Mesodermal cell (in vitro differentiated cells): ENCODE data around the gene AGBL4.

Experiments
- H3K27ac ChIP-seq: 2 replicates; pipeline ENCODE4 v1.7.0; 2013; ENCODE audit warnings: mild to moderate bottlenecking, low read depth, low read length, moderate library complexity; ENCODE audit not compliant: severe bottlenecking
- H3K36me3 ChIP-seq: 2 replicates; pipeline ENCODE4 v1.7.1; 2013; ENCODE audit warnings: mild to moderate bottlenecking, low read length, moderate library complexity; ENCODE audit not compliant: control insufficient read depth, insufficient read depth
- H3K4me1 ChIP-seq: one replicate; pipeline ENCODE4 v1.7.1; 2013; ENCODE audit warnings: mild to moderate bottlenecking, low read length; ENCODE audit not compliant: insufficient read depth, control insufficient read depth, poor library complexity, severe bottlenecking
- H3K4me3 ChIP-seq: 2 replicates; pipeline ENCODE4 v1.7.0; 2013; ENCODE audit warnings: low read length, control low read depth, mild to moderate bottlenecking; ENCODE audit not compliant: insufficient read depth, poor library complexity, severe bottlenecking; ENCODE audit errors: extremely low read depth
- H3K9me3 ChIP-seq: 2 replicates; pipeline ENCODE4 v1.7.1; 2013; ENCODE audit warnings: mild to moderate bottlenecking, low read length, moderate library complexity; ENCODE audit not compliant: control insufficient read depth
- WGBS, 2 experiments: methylation state at CpG; one replicate each; pipeline ENCODE4 v1.1.5; 2013; ENCODE audit warnings: missing lambda C conversion rate in 2 of 2; ENCODE audit not compliant: insufficient coverage in 2 of 2; 5-methylcytosine and 5-hydroxymethylcytosine counted together

Gene AGBL4

GRCh38 chr1:48906729-48907128, 1117.0 kb downstream of the AGBL4 start:
- Histone ChIP-seq H3K4me3 (no peak overlapping the region), H3K4me1 (no peaks in the 10 kb centered on the region), H3K27ac (no peak overlapping the region), H3K9me3 (no peaks in the 10 kb centered on the region), H3K36me3 (no peaks in the 10 kb centered on the region)
- WGBS, 2 experiments = no CpG with 5 or more reads among the region's 1 CpG

- no peaks in the 10 kb centered on the region for H3K4me1 ChIP-seq
- no peaks in the 10 kb centered on the region for H3K36me3 ChIP-seq
- H3K4me3 ChIP-seq = no peak overlapping the region
- no peak overlapping the region for H3K27ac ChIP-seq
- 79 to 90% methylated on average over 1 of the region's 1 CpG for WGBS, 2 experiments
- H3K9me3 ChIP-seq = no peaks in the 10 kb centered on the region
Measured at GRCh38 chr1:48906164-48906563, 1117.6 kb downstream of the AGBL4 start.

- H3K9me3 ChIP-seq = no peaks in the 10 kb centered on the region
- H3K27ac ChIP-seq = no peak overlapping the region
- H3K4me3 ChIP-seq = no peak overlapping the region
- no peaks in the 10 kb centered on the region for H3K4me1 ChIP-seq
- H3K36me3 ChIP-seq = no peaks in the 10 kb centered on the region
- WGBS, 2 experiments = 83 to 100% methylated on average over 1 of the region's 1 CpG
Measured at GRCh38 chr1:48903291-48903690, 1120.5 kb downstream of the AGBL4 start.

GRCh38 chr1:48898894-48899293, 1124.9 kb downstream of the AGBL4 start:
- H3K27ac ChIP-seq = no peak overlapping the region
- H3K9me3 ChIP-seq = no peaks in the 10 kb centered on the region
- H3K4me1 ChIP-seq = no peaks in the 10 kb centered on the region
- no peak overlapping the region for H3K4me3 ChIP-seq
- H3K36me3 ChIP-seq = no peaks in the 10 kb centered on the region
- WGBS, 2 experiments = 85 to 92% methylated on average over 17 to 25 of the region's 32 CpGs

- H3K4me1 ChIP-seq = no peaks in the 10 kb centered on the region
- no peaks in the 10 kb centered on the region for H3K36me3 ChIP-seq
- H3K4me3 ChIP-seq = no peak overlapping the region
- WGBS, 2 experiments = 60 to 64% methylated on average over 3 of the region's 3 CpGs
- no peaks in the 10 kb centered on the region for H3K9me3 ChIP-seq
- H3K27ac ChIP-seq = no peak overlapping the region
Measured at GRCh38 chr1:48889615-48890014, 1134.1 kb downstream of the AGBL4 start.

GRCh38 chr1:48889082-48889481, 1134.7 kb downstream of the AGBL4 start:
- Histone ChIP-seq H3K27ac (no peak overlapping the region), H3K36me3 (no peaks in the 10 kb centered on the region), H3K4me3 (no peak overlapping the region), H3K4me1 (no peaks in the 10 kb centered on the region), H3K9me3 (no peaks in the 10 kb centered on the region)
- no CpG with 5 or more reads among the region's 4 CpGs for WGBS, 2 experiments

GRCh38 chr1:48887796-48888195, 1136.0 kb downstream of the AGBL4 start:
- H3K9me3 ChIP-seq = no peaks in the 10 kb centered on the region

GRCh38 chr1:48882020-48882419, 1141.7 kb downstream of the AGBL4 start:
- no peak overlapping the region for H3K4me3 ChIP-seq
- H3K27ac ChIP-seq = no peak overlapping the region
- H3K4me1 ChIP-seq = no peaks in the 10 kb centered on the region
- no peaks in the 10 kb centered on the region for H3K9me3 ChIP-seq
- H3K36me3 ChIP-seq = no peaks in the 10 kb centered on the region

More at GRCh38 chr1:48887796-48888195, 1136.0 kb downstream of the AGBL4 start:
- Histone ChIP-seq H3K27ac (no peak overlapping the region), H3K36me3 (no peaks in the 10 kb centered on the region), H3K4me3 (no peak overlapping the region), H3K4me1 (no peaks in the 10 kb centered on the region)

- Histone ChIP-seq H3K27ac (peak overlapping the region; percentile 19), H3K9me3 (no peaks in the 10 kb centered on the region), H3K36me3 (no peaks in the 10 kb centered on the region), H3K4me3 (no peak overlapping the region), H3K4me1 (peaks cover 9% of the 10 kb centered on the region)
- 83 to 93% methylated on average over 4 to 6 of the region's 6 CpGs for WGBS, 2 experiments
Measured at GRCh38 chr1:48878191-48878940, 1145.4 kb downstream of the AGBL4 start.

GRCh38 chr1:48876330-48876785, 1147.4 kb downstream of the AGBL4 start:
- Histone ChIP-seq H3K4me3 (no peak overlapping the region), H3K27ac (peak overlapping the region; percentile 11), H3K4me1 (peaks cover 9% of the 10 kb centered on the region), H3K36me3 (no peaks in the 10 kb centered on the region), H3K9me3 (no peaks in the 10 kb centered on the region)
- WGBS, 2 experiments = 50 to 61% methylated on average over 2 of the region's 2 CpGs

GRCh38 chr1:48875552-48876329, 1148.0 kb downstream of the AGBL4 start:
- no peaks in the 10 kb centered on the region for H3K36me3 ChIP-seq
- H3K9me3 ChIP-seq = no peaks in the 10 kb centered on the region
- no peak overlapping the region for H3K4me3 ChIP-seq
- H3K27ac ChIP-seq = peak overlapping the region; percentile 11
- peaks cover 9% of the 10 kb centered on the region for H3K4me1 ChIP-seq
- WGBS, 2 experiments = 82 to 88% methylated on average over 4 of the region's 8 CpGs
